ENCODE results near the gene MTHFR.
A peak's percentile ranks its signal among the peaks of the same experiment; 100 is the strongest.

The MTHFR gene

GRCh38 chr1:11753555-11754208 is 52.1 kb downstream of the MTHFR start:
- DNase-seq (no peak), ATAC-seq (no peak)

GRCh38 chr1:11752359-11753088 is 53.2 kb downstream of the MTHFR start:
- DNase-seq: no peak
- ATAC-seq: no peak

GRCh38 chr1:11751087-11751486 is 54.7 kb downstream of the MTHFR start:
- ATAC-seq: no peak

GRCh38 chr1:11749996-11750395 is 55.8 kb downstream of the MTHFR start:
- no peak for ATAC-seq

More at GRCh38 chr1:11751087-11751486, 54.7 kb downstream of the MTHFR start:
- no peak for DNase-seq

GRCh38 chr1:11749203-11749689 is 56.5 kb downstream of the MTHFR start:
- DNase-seq (peak; percentile 62), ATAC-seq (peak; percentile 73)

More at GRCh38 chr1:11749996-11750395, 55.8 kb downstream of the MTHFR start:
- DNase-seq: no peak

- ATAC-seq: peak; percentile 7
- DNase-seq: no peak
Measured at GRCh38 chr1:11748294-11749202, 57.2 kb downstream of the MTHFR start.

GRCh38 chr1:11746795-11747487 is 58.8 kb downstream of the MTHFR start:
- ATAC-seq (no peak), DNase-seq (no peak)

GRCh38 chr1:11746092-11746491 is 59.7 kb downstream of the MTHFR start:
- ATAC-seq: no peak

GRCh38 chr1:11744287-11744686 is 61.5 kb downstream of the MTHFR start:
- ATAC-seq: no peak
- DNase-seq: no peak

More at GRCh38 chr1:11746092-11746491, 59.7 kb downstream of the MTHFR start:
- no peak for DNase-seq

GRCh38 chr1:11741919-11742558 is 63.7 kb downstream of the MTHFR start:
- DNase-seq (no peak), ATAC-seq (no peak)

GRCh38 chr1:11741482-11741881 is 64.3 kb downstream of the MTHFR start:
- no peak for DNase-seq

GRCh38 chr1:11740258-11741192 is 65.2 kb downstream of the MTHFR start:
- peak; percentile 29 for DNase-seq
- ATAC-seq: peak; percentile 26

More at GRCh38 chr1:11741482-11741881, 64.3 kb downstream of the MTHFR start:
- ATAC-seq: no peak

GRCh38 chr1:11738783-11739182 is 67.0 kb downstream of the MTHFR start:
- no peak for ATAC-seq
- no peak for DNase-seq

- no peak for ATAC-seq
Measured at GRCh38 chr1:11738096-11738495, 67.7 kb downstream of the MTHFR start.

GRCh38 chr1:11736746-11737639 is 68.8 kb downstream of the MTHFR start:
- no peak for ATAC-seq
- DNase-seq: peak; percentile 57

More at GRCh38 chr1:11738096-11738495, 67.7 kb downstream of the MTHFR start:
- DNase-seq: no peak

- peak; percentile 81 for ATAC-seq
- peak; percentile 91 for DNase-seq
Measured at GRCh38 chr1:11735854-11736745, 69.7 kb downstream of the MTHFR start, which contains the start of gene AGTRAP. Gene AGTRAP (plus strand): TSS chr1:11736136. CDS start chr1:11736209, 73 bp downstream.
